Lower leg skin (tissue), 4 donors: Measurements from ENCODE around the gene OAF. TPM values are rescaled to one million over a fixed set of nuclear protein-coding genes. Genes with fewer than 3 reads are reported as not detected.
A peak's percentile ranks its signal among the peaks of the same experiment; 100 is the strongest.

Experiments used
- DNase-seq, 2 donors: peaks; one replicate each; pipeline ENCODE4 v3.0.0-alpha.2; 2019; ENCODE audit warnings: low spot score in 2 of 2
- H3K4me3 ChIP-seq: fragments of 200-600 bp; sonication (generic); 2 replicates; pipeline ENCODE4 v1.5.1; 2017; ENCODE audit warnings: mild to moderate bottlenecking, low read depth; ENCODE audit not compliant: poor library complexity, severe bottlenecking
- CTCF ChIP-seq, 3 donors: fragments of 450-650 bp; IDR thresholded peaks; one replicate each; pipeline ENCODE4 v1.5.1; 2016; ENCODE audit warnings: antibody characterized with exemption in 3 of 3, mild to moderate bottlenecking in 3 of 3, moderate library complexity in 2 of 3
- POLR2A ChIP-seq, 2 donors: fragments of 450-650 bp; IDR thresholded peaks; one replicate each; pipeline ENCODE4 v1.6.1; 2016 to 2017; ENCODE audit warnings: antibody characterized with exemption in 2 of 2, mild to moderate bottlenecking in 1 of 2, moderate library complexity in 1 of 2
- WGBS, 2 donors: methylation state at CpG; one replicate each; pipeline ENCODE4 v1.1.5; 2018; 5-methylcytosine and 5-hydroxymethylcytosine counted together
- intact Hi-C: fragments of 100-400 bp; cut with DNase I; formaldehyde crosslinking; loops from one replicate; pipeline ENCODE4 v1.15.0; 2023; ENCODE audit warnings: low total_unique reads
- total RNA-seq, 4 donors: library from RNA; depleted of rRNA; stranded (reverse); fragments of >200 nt; gene quantifications; one replicate each; pipeline ENCODE4 v1.1.0, GENCODE V29; 2016

The OAF gene
- total RNA-seq, 4 donors from 2014 or later: 3.0 to 15.4 (median 9.1) TPM

GRCh38 chr11:120235024-120235628, 24.3 kb downstream of the OAF start:
- intact Hi-C loops: loop anchor here (2.0 kb wide), 1 partner anchor 64 kb away; no protein-coding TSS in a partner anchor
- no peak overlapping the region for H3K4me3 ChIP-seq
- WGBS, 2 donors: 16 to 30% methylated on average over 8 of the region's 8 CpGs
- DNase-seq: peak; percentile 54 to 90
- TF ChIP-seq POLR2A (IDR thresholded peaks at IDR 0.05) (no peak), CTCF (IDR thresholded peaks at IDR 0.05) (peak in 1 of 3 donors; percentile 9)

GRCh38 chr11:120236169-120237107, 25.6 kb downstream of the OAF start:
- no peak for TF ChIP-seq CTCF (IDR thresholded peaks at IDR 0.05)
- TF ChIP-seq POLR2A (IDR thresholded peaks at IDR 0.05): no peak
- WGBS, 2 donors: 31 to 33% methylated on average over 5 of the region's 5 CpGs
- H3K4me3 ChIP-seq: no peak overlapping the region
- DNase-seq: no peak
- intact Hi-C loops: no loop called here

DNA sequence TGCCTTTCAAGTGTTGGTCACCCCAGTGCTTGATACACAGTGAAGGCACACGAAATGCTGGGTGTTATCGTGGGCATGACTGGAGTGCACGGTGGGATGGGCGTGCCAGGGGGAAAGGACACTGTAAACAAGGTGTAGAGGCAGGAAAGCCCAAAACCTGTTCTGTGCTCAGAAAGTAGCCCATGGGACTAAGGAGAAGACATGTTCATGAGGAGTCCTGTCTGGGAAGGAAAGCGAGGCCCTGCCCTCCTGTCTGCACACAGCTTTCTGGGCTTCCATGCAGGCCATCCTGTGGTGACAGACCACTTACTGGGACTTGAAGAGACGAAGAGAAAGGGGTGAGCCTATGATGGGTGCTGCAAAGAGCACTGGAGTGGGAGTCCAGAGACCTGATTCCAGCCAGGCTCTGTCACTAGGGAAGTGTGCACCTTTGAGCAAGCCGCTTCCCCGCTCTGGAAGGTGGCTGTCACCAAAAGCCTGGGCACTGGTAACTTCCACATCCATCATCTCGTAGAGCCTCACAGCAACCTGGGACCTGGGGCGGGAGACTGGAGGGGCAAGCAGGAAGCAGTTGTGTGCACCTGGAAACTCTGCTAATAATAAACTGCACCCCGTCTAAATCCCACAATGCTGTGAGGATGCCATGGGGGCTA, 28.3 kb downstream of the OAF start:
- DNase-seq: no peak
- intact Hi-C loops: no loop called here
- WGBS, 2 donors: 82% methylated on average over 11 of the region's 11 CpGs
- H3K4me3 ChIP-seq: no peak overlapping the region
- TF ChIP-seq CTCF (IDR thresholded peaks at IDR 0.05) (no peak), POLR2A (IDR thresholded peaks at IDR 0.05) (no peak)

DNA sequence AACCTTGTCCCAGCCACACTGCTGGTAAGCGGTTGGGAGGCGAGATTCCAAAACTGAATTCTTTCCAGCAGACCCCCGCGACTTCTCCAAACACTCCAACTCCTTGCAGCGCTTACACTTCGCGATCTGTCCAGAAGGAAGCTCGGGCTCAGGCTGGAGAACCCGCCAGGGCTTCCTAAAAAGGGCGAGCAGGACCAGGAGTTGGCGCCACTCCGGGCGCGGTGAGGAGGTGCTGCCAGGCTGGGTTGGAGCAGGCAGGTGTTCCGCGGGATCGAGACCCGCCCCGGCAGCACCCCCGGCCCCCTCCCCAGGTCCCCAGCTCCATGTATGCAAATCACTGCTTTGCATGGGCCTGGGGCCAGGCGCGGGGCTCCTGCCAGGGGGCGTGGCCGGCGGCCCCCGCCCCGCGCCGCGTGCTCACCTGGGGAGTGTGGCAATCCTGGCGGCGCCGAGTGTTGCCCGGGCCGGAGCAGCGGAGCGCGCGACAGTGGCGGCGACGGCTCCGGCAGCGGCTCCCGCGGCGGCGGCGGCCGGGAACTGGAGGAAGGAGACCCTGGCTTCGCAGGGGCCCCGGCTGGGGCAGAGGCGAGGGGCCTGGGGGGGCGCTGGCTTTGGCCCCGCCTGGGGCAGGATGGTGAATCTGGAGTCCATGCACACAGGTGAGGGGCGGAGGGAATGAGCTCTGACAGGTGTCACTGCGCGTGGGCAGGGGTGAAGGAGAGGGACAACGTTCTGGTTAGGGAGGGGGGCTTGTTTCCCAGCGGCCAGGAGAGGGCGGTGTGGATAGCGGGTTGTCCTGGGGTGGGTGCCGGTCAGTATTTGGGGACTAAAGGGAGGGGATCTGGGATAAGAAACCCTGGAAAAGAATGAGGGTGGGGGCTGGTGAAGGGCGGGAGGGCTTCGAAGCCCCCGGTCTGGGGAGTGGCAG, 29.1 kb downstream of the OAF start, which contains the start of gene POU2F3:
POU2F3 (plus strand) TSS at position 428 of the 928 bp plus-strand sequence; CDS start at position 632, 204 bp downstream.
- intact Hi-C loops: no loop called here
- H3K4me3 ChIP-seq: peak within 1 kb of the TSS; percentile 8
- DNase-seq: no peak
- WGBS, 2 donors: 6 to 11% methylated on average over 35 to 39 of the region's 66 CpGs
- TF ChIP-seq POLR2A (IDR thresholded peaks at IDR 0.05) (no peak), CTCF (IDR thresholded peaks at IDR 0.05) (no peak)

DNA sequence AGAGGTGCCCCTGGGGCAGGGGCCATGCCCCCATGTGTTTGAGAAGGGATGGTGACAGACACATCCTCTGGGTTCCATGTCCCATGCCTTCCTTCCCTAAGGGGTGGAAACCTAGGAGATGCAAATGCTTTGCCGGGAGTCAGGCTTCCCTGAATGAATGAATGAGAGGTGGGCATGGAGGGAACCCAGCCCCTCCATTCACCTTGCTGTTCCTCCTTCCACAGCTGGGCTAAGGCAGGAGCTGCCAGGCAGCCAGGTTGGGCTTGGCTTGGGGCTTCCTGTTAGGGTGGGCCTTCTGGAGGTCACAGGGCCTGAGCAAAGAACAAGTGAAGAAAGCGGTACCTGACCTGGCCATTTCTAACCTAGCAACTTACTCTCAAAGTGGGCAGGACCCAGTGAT, 30.0 kb downstream of the OAF start:
- intact Hi-C loops: no loop called here
- TF ChIP-seq POLR2A (IDR thresholded peaks at IDR 0.05): no peak
- no peak for TF ChIP-seq CTCF (IDR thresholded peaks at IDR 0.05)
- no peak for DNase-seq
- 70 to 71% methylated on average over 2 of the region's 2 CpGs for WGBS, 2 donors
- no peak overlapping the region for H3K4me3 ChIP-seq
